SK-N-SH treated with all-trans-retinoic acid at 6 μM for 48 hours (cell line): ENCODE measurements around the gene TPK1.

Experiments
- ATAC-seq: fragments of 200-7000 bp; cut with Tn5 transposase; 3 replicates; pipeline ENCODE4 v1.9.1; 2020; ENCODE audit warnings: mild to moderate bottlenecking, moderate library complexity
- ARNTL ChIP-seq: fragments of 450-650 bp; formaldehyde crosslinking; IDR thresholded peaks from 2 replicates; pipeline ENCODE4 v1.5.0; 2020; ENCODE audit warnings: low read depth, mild to moderate bottlenecking, moderate library complexity, borderline replicate concordance
- CREB5 ChIP-seq: fragments of 250-450 bp; sonication (Bioruptor Pico); IDR thresholded peaks from 2 replicates; pipeline ENCODE4 v1.5.1; 2020; ENCODE audit warnings: low read depth, mild to moderate bottlenecking, moderate library complexity
- CSDC2 ChIP-seq: fragments of 250-450 bp; sonication (Bioruptor Pico); IDR thresholded peaks from 2 replicates; pipeline ENCODE4 v1.5.0; 2020; ENCODE audit warnings: mild to moderate bottlenecking, moderate library complexity
- ESRRG ChIP-seq: fragments of 250-450 bp; sonication (Bioruptor Pico); IDR thresholded peaks from 2 replicates; pipeline ENCODE4 v1.6.1; 2021; ENCODE audit warnings: mild to moderate bottlenecking
- GLIS3 ChIP-seq: fragments of 250-450 bp; sonication (Bioruptor Pico); IDR thresholded peaks from 2 replicates; pipeline ENCODE4 v1.5.0; 2020; ENCODE audit warnings: mild to moderate bottlenecking, moderate library complexity
- ISL1 ChIP-seq: fragments of 250-450 bp; sonication (Bioruptor Pico); IDR thresholded peaks from 2 replicates; pipeline ENCODE4 v2.1.2; 2022; ENCODE audit warnings: mild to moderate bottlenecking, moderate library complexity
- OSR1 ChIP-seq: fragments of 250-450 bp; sonication (Bioruptor Pico); IDR thresholded peaks from 2 replicates; pipeline ENCODE4 v1.8.0; 2022; ENCODE audit warnings: moderate library complexity, mild to moderate bottlenecking, inconsistent platforms
- PATZ1 ChIP-seq: fragments of 250-450 bp; sonication (Bioruptor Pico); IDR thresholded peaks from 2 replicates; pipeline ENCODE4 v1.8.0; 2020; ENCODE audit warnings: mild to moderate bottlenecking, moderate library complexity, borderline replicate concordance
- POU6F1 ChIP-seq: fragments of 250-450 bp; sonication (Bioruptor Pico); IDR thresholded peaks from 2 replicates; pipeline ENCODE4 v1.8.0; 2021; ENCODE audit warnings: low read depth, mild to moderate bottlenecking, moderate library complexity, borderline replicate concordance
- PPARA ChIP-seq: fragments of 250-450 bp; sonication (Bioruptor Pico); IDR thresholded peaks from 2 replicates; pipeline ENCODE4 v1.5.0; 2020; ENCODE audit warnings: mild to moderate bottlenecking, borderline replicate concordance
- RARB ChIP-seq: fragments of 250-450 bp; sonication (Bioruptor Pico); IDR thresholded peaks from 2 replicates; pipeline ENCODE4 v1.8.0; 2021; ENCODE audit warnings: mild to moderate bottlenecking, moderate library complexity
- SNAI2 ChIP-seq: fragments of 250-450 bp; sonication (Bioruptor Pico); IDR thresholded peaks from 2 replicates; pipeline ENCODE4 v1.5.0; 2020; ENCODE audit warnings: mild to moderate bottlenecking, moderate library complexity
- TCF4 ChIP-seq: fragments of 250-450 bp; sonication (Bioruptor Pico); IDR thresholded peaks from 2 replicates; pipeline ENCODE4 v1.8.0; 2021; ENCODE audit warnings: mild to moderate bottlenecking, moderate library complexity, borderline replicate concordance
- TOX ChIP-seq: fragments of 250-450 bp; sonication (Bioruptor Pico); IDR thresholded peaks from 2 replicates; pipeline ENCODE4 v1.8.0; 2021; ENCODE audit warnings: mild to moderate bottlenecking, moderate library complexity, borderline replicate concordance
- TSHZ2 ChIP-seq: fragments of 250-450 bp; sonication (Bioruptor Pico); IDR thresholded peaks from 2 replicates; pipeline ENCODE4 v1.5.0; 2020; ENCODE audit warnings: mild to moderate bottlenecking, moderate library complexity
- ZC3H10 ChIP-seq: fragments of 250-450 bp; sonication (Bioruptor Pico); IDR thresholded peaks from 2 replicates; pipeline ENCODE4 v1.5.1; 2021; ENCODE audit warnings: mild to moderate bottlenecking, moderate library complexity
- ZFP3 ChIP-seq: fragments of 250-450 bp; sonication (Bioruptor Pico); IDR thresholded peaks from 2 replicates; pipeline ENCODE4 v1.5.0; 2020; ENCODE audit warnings: mild to moderate bottlenecking, moderate library complexity
- ZFP30 ChIP-seq: fragments of 450-650 bp; formaldehyde crosslinking; IDR thresholded peaks from 2 replicates; pipeline ENCODE4 v1.5.0; 2022; ENCODE audit warnings: mild to moderate bottlenecking, moderate library complexity
- ZNF8 ChIP-seq: fragments of 450-650 bp; formaldehyde crosslinking; IDR thresholded peaks from 2 replicates; pipeline ENCODE4 v1.5.0; 2020; ENCODE audit warnings: mild to moderate bottlenecking, moderate library complexity
- TF ChIP-seq, protein P1 (sequence below): fragments of 250-450 bp; sonication (Bioruptor Pico); IDR thresholded peaks from 2 replicates; pipeline ENCODE4 v1.5.1; 2021; ENCODE audit warnings: mild to moderate bottlenecking, moderate library complexity

The TPK1 gene

DNA sequence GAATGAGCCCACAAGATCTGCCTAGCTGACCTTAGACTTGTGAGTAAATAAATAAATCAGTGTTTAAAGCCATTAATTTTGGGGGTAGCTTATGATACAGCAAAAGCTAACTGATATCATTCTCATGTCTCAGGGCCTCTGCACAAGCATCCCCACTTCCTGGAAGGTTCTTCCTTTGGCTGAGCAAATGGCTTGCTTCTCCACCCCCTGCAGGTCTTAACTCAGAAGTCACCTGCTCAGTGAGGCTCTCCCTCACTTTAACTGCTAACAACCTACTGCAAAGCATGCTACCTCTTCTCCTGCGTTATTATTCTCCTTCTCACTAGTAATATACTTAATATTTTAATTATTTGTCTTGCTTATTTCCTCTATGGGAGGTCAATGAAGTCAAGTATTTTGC lies 167.3 kb downstream of the TPK1 start:
- no peak for TF ChIP-seq ISL1
- no peak for TF ChIP-seq POU6F1 (CRISPR knock-in tag)
- TF ChIP-seq, protein P1, sequence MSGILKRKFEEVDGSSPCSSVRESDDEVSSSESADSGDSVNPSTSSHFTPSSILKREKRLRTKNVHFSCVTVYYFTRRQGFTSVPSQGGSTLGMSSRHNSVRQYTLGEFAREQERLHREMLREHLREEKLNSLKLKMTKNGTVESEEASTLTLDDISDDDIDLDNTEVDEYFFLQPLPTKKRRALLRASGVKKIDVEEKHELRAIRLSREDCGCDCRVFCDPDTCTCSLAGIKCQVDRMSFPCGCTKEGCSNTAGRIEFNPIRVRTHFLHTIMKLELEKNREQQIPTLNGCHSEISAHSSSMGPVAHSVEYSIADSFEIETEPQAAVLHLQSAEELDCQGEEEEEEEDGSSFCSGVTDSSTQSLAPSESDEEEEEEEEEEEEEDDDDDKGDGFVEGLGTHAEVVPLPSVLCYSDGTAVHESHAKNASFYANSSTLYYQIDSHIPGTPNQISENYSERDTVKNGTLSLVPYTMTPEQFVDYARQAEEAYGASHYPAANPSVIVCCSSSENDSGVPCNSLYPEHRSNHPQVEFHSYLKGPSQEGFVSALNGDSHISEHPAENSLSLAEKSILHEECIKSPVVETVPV (CRISPR knock-in tag): no peak
- no peak for TF ChIP-seq TOX (CRISPR knock-in tag)
- no peak for TF ChIP-seq OSR1 (CRISPR knock-in tag)
- no peak for TF ChIP-seq PPARA (CRISPR knock-in tag)
- no peak for TF ChIP-seq ZC3H10 (CRISPR knock-in tag)
- TF ChIP-seq SNAI2 (CRISPR knock-in tag): no peak
- no peak for TF ChIP-seq ARNTL (CRISPR knock-in tag)
- TF ChIP-seq GLIS3 (CRISPR knock-in tag): no peak
- no peak for TF ChIP-seq CSDC2 (CRISPR knock-in tag)
- no peak for TF ChIP-seq CREB5 (CRISPR knock-in tag)
- TF ChIP-seq ZFP3 (CRISPR knock-in tag): no peak
- TF ChIP-seq ZFP30: no peak
- TF ChIP-seq ZNF8 (CRISPR knock-in tag): no peak
- no peak for TF ChIP-seq TCF4
- no peak for TF ChIP-seq PATZ1
- no peak for TF ChIP-seq RARB (CRISPR knock-in tag)

DNA sequence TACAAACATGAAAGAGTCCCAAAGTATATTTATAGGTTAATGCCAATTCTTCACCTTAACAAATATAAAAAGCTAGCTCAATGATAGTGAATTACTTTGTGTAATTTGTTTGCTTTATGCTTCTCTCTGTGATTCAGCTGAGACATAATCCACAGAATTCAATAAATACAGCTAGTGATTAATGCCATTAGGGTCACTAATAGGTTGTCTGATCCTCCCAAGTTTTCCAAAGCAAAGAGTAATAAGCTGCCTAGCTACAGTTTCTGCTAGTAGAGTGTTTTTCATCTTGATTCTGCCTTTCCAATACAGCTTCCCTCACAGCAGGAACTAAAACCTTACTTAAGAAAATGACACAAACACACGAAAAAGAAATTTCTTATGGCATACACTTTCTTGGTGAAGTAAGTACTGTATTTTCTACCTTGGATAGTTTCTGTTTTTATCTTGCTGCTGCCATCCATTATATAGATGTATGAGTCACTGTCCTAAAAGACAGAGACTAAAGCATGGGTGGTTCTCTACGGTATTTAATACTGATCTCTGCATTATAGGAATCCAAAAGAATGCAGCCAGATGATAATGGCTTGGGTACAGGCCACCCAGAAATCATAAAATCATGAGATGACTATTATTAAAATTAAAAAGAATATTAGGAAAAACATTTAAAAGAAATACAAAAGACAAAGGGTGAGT lies 170.0 kb downstream of the TPK1 start:
- no peak for ATAC-seq
- TF ChIP-seq CREB5 (CRISPR knock-in tag) (no peak), RARB (CRISPR knock-in tag) (no peak), PATZ1 (no peak), ZC3H10 (CRISPR knock-in tag) (no peak)
- TF ChIP-seq, all 23 proteins: peak for 0

More for the DNA sequence above, 167.3 kb downstream of the TPK1 start:
- no peak for ATAC-seq

DNA sequence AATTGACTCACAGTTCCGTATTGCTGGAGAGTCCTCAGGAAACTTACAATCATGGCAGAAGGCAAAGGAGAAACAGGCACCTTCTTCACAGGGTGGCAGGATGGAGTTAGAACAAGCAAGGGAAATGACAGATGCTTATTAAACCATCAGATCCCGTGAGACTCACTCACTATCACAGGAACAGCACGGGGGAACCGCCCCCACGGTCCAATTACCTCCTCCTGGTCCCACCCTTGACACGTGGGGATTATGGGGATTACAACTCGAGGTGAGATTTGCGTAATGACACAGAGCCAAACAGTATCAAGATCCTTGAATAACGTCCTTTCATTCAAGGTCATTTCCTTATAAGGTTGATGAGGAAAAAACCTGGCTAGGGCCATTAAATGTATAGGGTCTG lies 176.6 kb downstream of the TPK1 start:
- no peak for ATAC-seq
- no peak for TF ChIP-seq ESRRG
- TF ChIP-seq CREB5 (CRISPR knock-in tag): no peak
- no peak for TF ChIP-seq TOX (CRISPR knock-in tag)
- TF ChIP-seq ZC3H10 (CRISPR knock-in tag): no peak
- no peak for TF ChIP-seq TSHZ2 (CRISPR knock-in tag)
- TF ChIP-seq, all 23 proteins: peak for 0
